ENCODE data around the gene SNX32.

Gene SNX32

DNA sequence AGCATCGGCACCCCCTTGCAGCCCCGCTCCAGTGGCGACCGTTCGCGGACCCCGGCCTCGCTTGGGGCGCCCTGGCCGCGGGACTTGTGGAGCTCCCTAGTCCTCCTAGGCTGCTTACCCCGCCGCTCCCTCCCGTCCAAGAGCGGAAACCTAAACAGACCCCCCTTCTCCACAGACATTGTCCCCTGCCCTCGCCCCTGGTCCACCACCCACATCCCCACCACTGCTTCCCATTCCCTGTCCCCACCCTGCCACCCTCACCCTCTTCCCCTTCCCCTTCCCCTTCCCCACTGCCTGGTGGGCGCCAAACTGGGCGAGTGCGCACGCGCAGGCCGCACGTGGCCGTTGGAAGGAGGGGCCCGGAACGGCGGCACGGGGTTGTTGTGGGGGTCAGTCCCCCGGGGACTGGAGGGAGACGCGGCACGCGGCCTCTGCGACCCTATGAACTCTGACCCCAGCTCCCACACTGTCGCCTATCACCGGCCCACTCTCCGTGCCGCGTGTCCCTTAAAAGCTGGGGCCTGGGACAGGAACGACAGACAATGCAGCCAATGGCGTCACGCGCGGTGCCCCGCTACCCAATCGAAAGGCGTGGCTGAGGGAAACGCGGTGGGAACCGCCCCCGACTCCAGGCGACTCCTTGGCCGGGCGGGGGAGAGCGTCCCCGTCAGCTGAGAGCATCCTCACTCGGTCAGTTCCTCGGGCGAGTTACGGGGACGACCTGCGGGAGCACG lies at the start of gene SNX32:
Gene SNX32, plus strand, starts transcription at position 667 of the 734 bp plus-strand sequence. CDS start 103 bp downstream, outside the sequence.
- no peaks in the 10 kb centered on the region for H4K20me1 ChIP-seq (ENCODE audit: insufficient read depth)
- peaks cover 8% of the 10 kb centered on the region for H3K4me1 ChIP-seq (ENCODE audit: low read depth, poor library complexity, severe bottlenecking)
- H3K4me3 ChIP-seq (IDR thresholded peaks at IDR 0.05; ENCODE audit: insufficient read depth, low read depth, low read length), result no peak within 1 kb of the TSS
- TF ChIP-seq, protein P1, sequence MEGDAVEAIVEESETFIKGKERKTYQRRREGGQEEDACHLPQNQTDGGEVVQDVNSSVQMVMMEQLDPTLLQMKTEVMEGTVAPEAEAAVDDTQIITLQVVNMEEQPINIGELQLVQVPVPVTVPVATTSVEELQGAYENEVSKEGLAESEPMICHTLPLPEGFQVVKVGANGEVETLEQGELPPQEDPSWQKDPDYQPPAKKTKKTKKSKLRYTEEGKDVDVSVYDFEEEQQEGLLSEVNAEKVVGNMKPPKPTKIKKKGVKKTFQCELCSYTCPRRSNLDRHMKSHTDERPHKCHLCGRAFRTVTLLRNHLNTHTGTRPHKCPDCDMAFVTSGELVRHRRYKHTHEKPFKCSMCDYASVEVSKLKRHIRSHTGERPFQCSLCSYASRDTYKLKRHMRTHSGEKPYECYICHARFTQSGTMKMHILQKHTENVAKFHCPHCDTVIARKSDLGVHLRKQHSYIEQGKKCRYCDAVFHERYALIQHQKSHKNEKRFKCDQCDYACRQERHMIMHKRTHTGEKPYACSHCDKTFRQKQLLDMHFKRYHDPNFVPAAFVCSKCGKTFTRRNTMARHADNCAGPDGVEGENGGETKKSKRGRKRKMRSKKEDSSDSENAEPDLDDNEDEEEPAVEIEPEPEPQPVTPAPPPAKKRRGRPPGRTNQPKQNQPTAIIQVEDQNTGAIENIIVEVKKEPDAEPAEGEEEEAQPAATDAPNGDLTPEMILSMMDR (conservative IDR thresholded peaks at IDR 0.05; ENCODE audit: low read depth, low read length), result no peak
- peak within 1 kb of the TSS; percentile 69 for H3K9ac ChIP-seq
- H3K79me2 ChIP-seq (ENCODE audit: insufficient read depth, low read depth), result no peaks in the 10 kb centered on the region
- peak within 1 kb of the TSS; percentile 71 for H3K4me2 ChIP-seq
- H3K27me3 ChIP-seq (ENCODE audit: insufficient read depth, low read depth), result peaks cover 16% of the 10 kb centered on the region
- H3K27ac ChIP-seq, result peak within 1 kb of the TSS; percentile 13; the same call in 1 of the 2 replicates
- peak within 1 kb of the TSS; percentile 87 for H2AFZ ChIP-seq (ENCODE audit: low read depth)
- no peaks in the 10 kb centered on the region for H3K36me3 ChIP-seq (ENCODE audit: insufficient read depth)

DNA sequence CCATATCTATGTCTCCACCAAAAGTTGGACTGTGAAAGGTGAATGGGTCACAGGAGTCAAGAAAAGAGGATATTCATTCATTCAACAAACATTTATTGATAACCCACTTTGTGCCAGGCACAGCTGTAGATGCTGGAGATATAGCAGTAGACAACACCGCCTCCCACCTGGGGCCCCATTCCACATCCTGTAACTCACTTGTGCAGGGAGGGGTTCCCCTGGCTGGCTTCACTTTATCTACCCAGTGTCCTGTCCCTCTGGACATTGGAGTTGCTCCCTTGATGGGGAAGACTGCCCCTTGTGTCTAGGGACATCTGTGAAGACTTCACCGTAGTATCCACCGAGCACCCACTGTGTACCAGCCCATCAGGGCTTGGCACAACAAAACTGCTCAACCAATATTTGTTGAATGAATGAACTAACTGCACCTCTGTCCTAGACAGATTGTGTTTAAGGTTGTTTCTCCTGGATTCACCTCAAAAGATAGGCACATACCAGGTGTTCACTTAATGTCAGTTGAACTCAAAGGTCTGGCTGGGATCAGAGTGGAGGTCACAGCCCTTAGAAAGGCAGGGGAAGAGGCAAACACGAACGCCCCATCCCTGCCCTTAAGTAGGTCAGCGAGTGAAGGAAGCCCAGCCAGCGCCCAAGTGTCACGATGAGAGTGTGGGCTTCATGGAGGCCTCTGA lies 48.3 kb upstream of the SNX32 start:
- Histone ChIP-seq H3K79me2 (ENCODE audit: insufficient read depth, low read depth) (no peaks in the 10 kb centered on the region), H3K9ac (no peak overlapping the region), H4K20me1 (ENCODE audit: insufficient read depth) (no peaks in the 10 kb centered on the region), H3K27ac (no peak overlapping the region), H3K27me3 (ENCODE audit: insufficient read depth, low read depth) (peaks cover 16% of the 10 kb centered on the region), H3K36me3 (ENCODE audit: insufficient read depth) (no peaks in the 10 kb centered on the region), H3K4me1 (ENCODE audit: low read depth, poor library complexity, severe bottlenecking) (peaks cover 22% of the 10 kb centered on the region), H3K4me2 (no peak overlapping the region), H3K4me3 (IDR thresholded peaks at IDR 0.05; ENCODE audit: insufficient read depth, low read depth, low read length) (no peak overlapping the region), H2AFZ (ENCODE audit: low read depth) (no peak overlapping the region)
- TF ChIP-seq, protein P1 (conservative IDR thresholded peaks at IDR 0.05; ENCODE audit: low read depth, low read length), result no peak

DNA sequence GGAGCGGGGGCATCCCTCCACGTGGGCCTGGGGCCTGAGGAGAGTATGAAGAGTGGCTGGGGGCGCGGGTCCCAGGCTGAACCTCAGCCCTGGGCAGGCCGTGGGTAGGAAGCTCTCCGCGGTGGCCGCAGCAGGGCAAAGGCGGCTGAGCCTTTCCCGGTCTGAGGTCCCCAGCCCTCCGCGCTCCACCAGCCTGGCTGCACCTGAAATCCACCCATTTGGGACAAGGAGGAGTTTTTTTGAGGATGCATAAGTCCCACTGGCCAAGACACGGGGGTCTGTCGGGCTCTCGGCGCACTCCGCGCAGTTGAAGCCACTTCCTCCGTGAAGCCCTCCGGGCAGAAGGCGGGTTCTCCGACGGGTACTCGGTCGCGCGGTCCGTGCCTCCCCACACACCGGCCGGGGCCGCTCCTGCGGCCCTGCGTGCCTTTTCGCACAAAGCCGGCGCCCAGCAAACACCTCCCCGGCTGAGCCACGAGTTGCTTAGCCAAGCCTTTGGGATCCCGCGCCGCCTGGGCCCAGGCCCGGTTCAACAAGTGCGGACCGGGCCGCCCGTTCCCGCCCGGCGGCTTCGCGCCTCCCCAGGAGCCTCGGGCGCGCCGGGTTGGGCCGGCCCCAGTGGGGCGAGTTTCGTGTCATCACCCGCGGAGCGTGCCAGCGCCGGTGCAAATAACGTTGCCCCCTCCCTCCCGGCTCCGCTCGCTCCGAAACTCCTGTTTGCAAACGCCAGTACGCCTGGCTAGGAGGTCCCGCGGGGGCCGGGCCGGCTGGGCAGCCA lies 47.6 kb upstream of the SNX32 start:
- no peak overlapping the region for H3K4me3 ChIP-seq (IDR thresholded peaks at IDR 0.05; ENCODE audit: insufficient read depth, low read depth, low read length)
- peaks cover 16% of the 10 kb centered on the region for H3K27me3 ChIP-seq (ENCODE audit: insufficient read depth, low read depth)
- H3K36me3 ChIP-seq (ENCODE audit: insufficient read depth), result no peaks in the 10 kb centered on the region
- no peaks in the 10 kb centered on the region for H3K79me2 ChIP-seq (ENCODE audit: insufficient read depth, low read depth)
- H2AFZ ChIP-seq (ENCODE audit: low read depth), result no peak overlapping the region
- TF ChIP-seq, protein P1 (conservative IDR thresholded peaks at IDR 0.05; ENCODE audit: low read depth, low read length), result no peak
- no peak overlapping the region for H3K9ac ChIP-seq
- H3K4me1 ChIP-seq (ENCODE audit: low read depth, poor library complexity, severe bottlenecking), result peaks cover 22% of the 10 kb centered on the region
- H3K27ac ChIP-seq, result no peak overlapping the region
- no peaks in the 10 kb centered on the region for H4K20me1 ChIP-seq (ENCODE audit: insufficient read depth)
- no peak overlapping the region for H3K4me2 ChIP-seq

DNA sequence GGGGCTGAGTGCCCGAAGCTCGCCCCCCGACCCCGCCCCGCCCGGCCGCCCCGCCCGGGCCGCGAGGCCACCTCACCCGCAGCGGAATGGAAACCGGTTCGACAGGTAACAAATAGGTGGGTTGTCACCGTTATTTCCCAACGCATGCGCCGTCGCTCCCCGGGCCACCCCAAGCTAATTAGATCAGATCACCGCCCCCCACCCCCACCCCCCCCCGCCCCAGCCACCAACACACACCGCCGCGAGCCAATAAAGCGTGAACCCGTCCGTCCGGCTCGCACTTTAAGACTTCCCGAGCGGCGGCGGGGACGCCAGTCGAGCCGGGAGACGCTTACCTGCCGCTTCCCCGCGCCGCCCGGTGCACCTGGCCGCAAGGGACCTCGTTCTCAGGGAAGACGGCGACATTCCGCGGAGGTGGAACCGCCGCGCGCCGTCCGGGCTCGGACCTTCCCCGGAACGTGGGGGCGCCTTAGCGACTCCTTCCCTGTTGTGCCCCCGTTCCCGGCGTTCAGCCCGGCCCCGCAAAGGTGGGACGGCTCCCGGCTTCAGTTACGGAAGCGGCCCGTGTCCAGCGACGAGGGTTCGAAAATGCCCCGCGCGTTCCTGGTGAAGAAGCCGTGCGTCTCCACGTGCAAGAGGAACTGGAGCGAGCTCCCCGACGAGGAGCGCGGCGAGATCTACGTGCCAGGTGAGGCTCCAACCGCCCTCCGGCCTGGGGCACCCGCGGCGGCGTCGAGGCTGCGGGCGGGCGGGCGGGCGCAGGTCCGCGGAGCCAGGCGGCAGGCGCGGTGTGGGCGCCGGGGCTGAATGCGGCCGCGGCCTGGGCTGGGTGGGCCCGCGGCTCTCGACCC lies 46.8 kb upstream of the SNX32 start, which contains the start of gene OVOL1:
Gene OVOL1, plus strand, starts transcription at position 278 of the 851 bp plus-strand sequence. Its CDS starts 311 bp downstream, at position 589.
- Histone ChIP-seq H3K4me1 (ENCODE audit: low read depth, poor library complexity, severe bottlenecking) (peaks cover 15% of the 10 kb centered on the region), H3K27me3 (ENCODE audit: insufficient read depth, low read depth) (peaks cover 16% of the 10 kb centered on the region), H2AFZ (ENCODE audit: low read depth) (peak within 1 kb of the TSS; percentile 22; the same call in 1 of the 2 replicates), H3K79me2 (ENCODE audit: insufficient read depth, low read depth) (no peaks in the 10 kb centered on the region), H3K27ac (no peak within 1 kb of the TSS), H4K20me1 (ENCODE audit: insufficient read depth) (no peaks in the 10 kb centered on the region), H3K4me3 (IDR thresholded peaks at IDR 0.05; ENCODE audit: insufficient read depth, low read depth, low read length) (no peak within 1 kb of the TSS), H3K4me2 (no peak within 1 kb of the TSS), H3K36me3 (ENCODE audit: insufficient read depth) (no peaks in the 10 kb centered on the region), H3K9ac (no peak within 1 kb of the TSS)
- TF ChIP-seq, protein P1 (conservative IDR thresholded peaks at IDR 0.05; ENCODE audit: low read depth, low read length), result no peak

Measured in KMS-11 (cell line).